HepG2 (cell line): ENCODE measurements around the gene SEC16A. TPM values are rescaled to one million over a fixed set of nuclear protein-coding genes. Genes with fewer than 3 reads are reported as not detected.

Source experiments
- ADNP ChIP-seq: sonication (generic); formaldehyde crosslinking; IDR thresholded peaks from 2 replicates; pipeline ENCODE4 v1.4.0; 2020; ENCODE audit warnings: missing genetic modification reagents
- CHCHD3 ChIP-seq: sonication (generic); formaldehyde crosslinking; IDR thresholded peaks from 2 replicates; pipeline ENCODE4 v1.8.0; 2022; ENCODE audit warnings: mild to moderate bottlenecking, missing genetic modification reagents, moderate library complexity
- FLYWCH1 ChIP-seq: sonication (generic); formaldehyde crosslinking; IDR thresholded peaks from 2 replicates; pipeline ENCODE4 v1.8.1; 2023; ENCODE audit warnings: mild to moderate bottlenecking, missing genetic modification reagents
- FOSL1 ChIP-seq: sonication (generic); formaldehyde crosslinking; IDR thresholded peaks from 2 replicates; pipeline ENCODE4 v1.9.0; 2021; ENCODE audit warnings: missing genetic modification reagents, borderline replicate concordance
- MATR3 ChIP-seq: sonication (generic); formaldehyde crosslinking; IDR thresholded peaks from 2 replicates; pipeline ENCODE4 v1.4.0; 2020; ENCODE audit warnings: missing genetic modification reagents
- MAZ ChIP-seq, 2 experiments: sonication (generic) in 1 of 2; formaldehyde crosslinking in 1 of 2; IDR thresholded peaks; 2 replicates each; pipeline versions ENCODE4 v1.5.0 to v1.6.1; 2012 to 2020; ENCODE audit warnings: low read depth in 2 of 2, mild to moderate bottlenecking in 2 of 2, borderline replicate concordance in 1 of 2, improper control_type of control experiment in 1 of 2, low read length in 1 of 2, missing genetic modification reagents in 1 of 2, moderate library complexity in 1 of 2
- MED13 ChIP-seq: sonication (generic); formaldehyde crosslinking; IDR thresholded peaks from 2 replicates; pipeline ENCODE4 v1.5.0; 2020; ENCODE audit warnings: missing genetic modification reagents
- MXD4 ChIP-seq: IDR thresholded peaks from 2 replicates; pipeline ENCODE4 v1.6.1; 2016; ENCODE audit warnings: mild to moderate bottlenecking, missing biosample characterization, missing genetic modification reagents
- NCOA1 ChIP-seq: sonication (generic); formaldehyde crosslinking; IDR thresholded peaks from 2 replicates; pipeline ENCODE4 v1.9.0; 2021; ENCODE audit warnings: missing genetic modification reagents
- SRF ChIP-seq: IDR thresholded peaks from 2 replicates; pipeline ENCODE4 v1.6.1; 2011; ENCODE audit warnings: mild to moderate bottlenecking, low read depth, low read length, moderate library complexity
- SYNCRIP ChIP-seq: fragments of 200-400 bp; formaldehyde crosslinking; IDR thresholded peaks from 2 replicates; pipeline ENCODE4 v1.6.1; 2018; ENCODE audit warnings: mild to moderate bottlenecking, low read depth, low read length; ENCODE audit not compliant: insufficient read depth
- YY1 ChIP-seq: IDR thresholded peaks from 2 replicates; pipeline ENCODE4 v1.6.1; 2011; ENCODE audit warnings: low read length, low read depth, moderate library complexity, mild to moderate bottlenecking; ENCODE audit not compliant: insufficient read depth, insufficient replicate concordance
- ZNF10 ChIP-seq: sonication (generic); formaldehyde crosslinking; IDR thresholded peaks from 2 replicates; pipeline ENCODE4 v1.4.0; 2020; ENCODE audit warnings: mild to moderate bottlenecking, low read depth, missing genetic modification reagents, borderline replicate concordance
- ZNF232 ChIP-seq: sonication (generic); formaldehyde crosslinking; IDR thresholded peaks from 2 replicates; pipeline ENCODE4 v1.4.0; 2020; ENCODE audit warnings: missing genetic modification reagents, borderline replicate concordance
- ZNF670 ChIP-seq: sonication (generic); formaldehyde crosslinking; IDR thresholded peaks from 2 replicates; pipeline ENCODE4 v1.8.0; 2022; ENCODE audit warnings: mild to moderate bottlenecking, missing genetic modification reagents, borderline replicate concordance
- ZNF710 ChIP-seq: sonication (generic); formaldehyde crosslinking; IDR thresholded peaks from 2 replicates; pipeline ENCODE4 v1.5.0; 2020; ENCODE audit warnings: mild to moderate bottlenecking, missing genetic modification reagents, borderline replicate concordance
- ZNF782 ChIP-seq: sonication (generic); formaldehyde crosslinking; IDR thresholded peaks from 2 replicates; pipeline ENCODE4 v1.4.0; 2020; ENCODE audit warnings: missing genetic modification reagents, mild to moderate bottlenecking, borderline replicate concordance
- polyA plus RNA-seq, 8 experiments: library from polyadenylated mRNA; depleted of rRNA in 3 of 8; stranded (reverse) in 7 of 8; unstranded in 1 of 8; fragments of >200 nt; fragmentation: Illumina TruSeq in 4 of 8; extraction: Trizol in 4 of 8; gene quantifications; 2 replicates each; pipeline versions ENCODE4 v1.2.1 to v1.2.3, GENCODE V29; 2011 to 2016; ENCODE audit warnings: low read depth in 4 of 8, missing spikeins in 1 of 8, mixed read lengths in 1 of 8; ENCODE audit not compliant: insufficient read depth in 1 of 8
- total RNA-seq, 5 experiments: library from RNA; depleted of rRNA; stranded (reverse); fragments of >200 nt; fragmentation: Illumina TruSeq; extraction: Trizol; gene quantifications; 2 replicates each; pipeline ENCODE4 v1.2.3, GENCODE V29; 2016; ENCODE audit warnings: low read depth in 1 of 5
- TF ChIP-seq, protein P1 (sequence below): sonication (generic); formaldehyde crosslinking; IDR thresholded peaks from 2 replicates; pipeline ENCODE4 v1.8.0; 2022; ENCODE audit warnings: mild to moderate bottlenecking, missing genetic modification reagents, moderate library complexity
- TF ChIP-seq, protein P2 (sequence below): sonication (generic); formaldehyde crosslinking; IDR thresholded peaks from 2 replicates; pipeline ENCODE4 v1.4.0; 2020; ENCODE audit warnings: missing genetic modification reagents
- TF ChIP-seq, protein P3 (sequence below): IDR thresholded peaks from 2 replicates; pipeline ENCODE4 v1.6.1; 2018; ENCODE audit warnings: missing genetic modification reagents

The SEC16A gene
- total and polyA plus RNA-seq, 2 of the 13 experiments (the other 11 are each of a cell fraction or from before 2014, with no cell fraction given): 15.9 to 18.9 TPM

GRCh38 chr9:136484153-136485048, 1.6 kb upstream of the SEC16A start (continued):
- no peak for TF ChIP-seq MAZ (IDR thresholded peaks at IDR 0.05; ENCODE audit: borderline replicate concordance, low read depth, low read length)
- TF ChIP-seq MAZ (CRISPR knock-in tag; IDR thresholded peaks at IDR 0.05; ENCODE audit: low read depth): no peak
- TF ChIP-seq YY1: no peak
- 0 out of 2 replicates have a peak, but pooled peaks have one; percentile 36 for TF ChIP-seq MXD4 (CRISPR knock-in tag)
- no peak; the same call in 1 of the 2 replicates for TF ChIP-seq ZNF710 (CRISPR knock-in tag)
- no peak for TF ChIP-seq SYNCRIP
- no peak for TF ChIP-seq SRF
- TF ChIP-seq, protein P1, sequence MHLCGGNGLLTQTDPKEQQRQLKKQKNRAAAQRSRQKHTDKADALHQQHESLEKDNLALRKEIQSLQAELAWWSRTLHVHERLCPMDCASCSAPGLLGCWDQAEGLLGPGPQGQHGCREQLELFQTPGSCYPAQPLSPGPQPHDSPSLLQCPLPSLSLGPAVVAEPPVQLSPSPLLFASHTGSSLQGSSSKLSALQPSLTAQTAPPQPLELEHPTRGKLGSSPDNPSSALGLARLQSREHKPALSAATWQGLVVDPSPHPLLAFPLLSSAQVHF: no peak
- TF ChIP-seq ADNP (CRISPR knock-in tag): no peak
- no peak for TF ChIP-seq ZNF670 (CRISPR knock-in tag)
- peak; percentile 75; the same call in 1 of the 2 replicates for TF ChIP-seq ZNF232 (CRISPR knock-in tag)
- TF ChIP-seq, protein P2, sequence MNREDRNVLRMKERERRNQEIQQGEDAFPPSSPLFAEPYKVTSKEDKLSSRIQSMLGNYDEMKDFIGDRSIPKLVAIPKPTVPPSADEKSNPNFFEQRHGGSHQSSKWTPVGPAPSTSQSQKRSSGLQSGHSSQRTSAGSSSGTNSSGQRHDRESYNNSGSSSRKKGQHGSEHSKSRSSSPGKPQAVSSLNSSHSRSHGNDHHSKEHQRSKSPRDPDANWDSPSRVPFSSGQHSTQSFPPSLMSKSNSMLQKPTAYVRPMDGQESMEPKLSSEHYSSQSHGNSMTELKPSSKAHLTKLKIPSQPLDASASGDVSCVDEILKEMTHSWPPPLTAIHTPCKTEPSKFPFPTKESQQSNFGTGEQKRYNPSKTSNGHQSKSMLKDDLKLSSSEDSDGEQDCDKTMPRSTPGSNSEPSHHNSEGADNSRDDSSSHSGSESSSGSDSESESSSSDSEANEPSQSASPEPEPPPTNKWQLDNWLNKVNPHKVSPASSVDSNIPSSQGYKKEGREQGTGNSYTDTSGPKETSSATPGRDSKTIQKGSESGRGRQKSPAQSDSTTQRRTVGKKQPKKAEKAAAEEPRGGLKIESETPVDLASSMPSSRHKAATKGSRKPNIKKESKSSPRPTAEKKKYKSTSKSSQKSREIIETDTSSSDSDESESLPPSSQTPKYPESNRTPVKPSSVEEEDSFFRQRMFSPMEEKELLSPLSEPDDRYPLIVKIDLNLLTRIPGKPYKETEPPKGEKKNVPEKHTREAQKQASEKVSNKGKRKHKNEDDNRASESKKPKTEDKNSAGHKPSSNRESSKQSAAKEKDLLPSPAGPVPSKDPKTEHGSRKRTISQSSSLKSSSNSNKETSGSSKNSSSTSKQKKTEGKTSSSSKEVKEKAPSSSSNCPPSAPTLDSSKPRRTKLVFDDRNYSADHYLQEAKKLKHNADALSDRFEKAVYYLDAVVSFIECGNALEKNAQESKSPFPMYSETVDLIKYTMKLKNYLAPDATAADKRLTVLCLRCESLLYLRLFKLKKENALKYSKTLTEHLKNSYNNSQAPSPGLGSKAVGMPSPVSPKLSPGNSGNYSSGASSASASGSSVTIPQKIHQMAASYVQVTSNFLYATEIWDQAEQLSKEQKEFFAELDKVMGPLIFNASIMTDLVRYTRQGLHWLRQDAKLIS: no peak
- TF ChIP-seq ZNF10 (CRISPR knock-in tag): no peak
- no peak for TF ChIP-seq MATR3
- 0 out of 2 replicates have a peak, but pooled peaks have one; percentile 37 for TF ChIP-seq NCOA1 (CRISPR knock-in tag)
- no peak for TF ChIP-seq MED13 (CRISPR knock-in tag)
- TF ChIP-seq FLYWCH1 (CRISPR knock-in tag): no peak
- TF ChIP-seq, protein P3, sequence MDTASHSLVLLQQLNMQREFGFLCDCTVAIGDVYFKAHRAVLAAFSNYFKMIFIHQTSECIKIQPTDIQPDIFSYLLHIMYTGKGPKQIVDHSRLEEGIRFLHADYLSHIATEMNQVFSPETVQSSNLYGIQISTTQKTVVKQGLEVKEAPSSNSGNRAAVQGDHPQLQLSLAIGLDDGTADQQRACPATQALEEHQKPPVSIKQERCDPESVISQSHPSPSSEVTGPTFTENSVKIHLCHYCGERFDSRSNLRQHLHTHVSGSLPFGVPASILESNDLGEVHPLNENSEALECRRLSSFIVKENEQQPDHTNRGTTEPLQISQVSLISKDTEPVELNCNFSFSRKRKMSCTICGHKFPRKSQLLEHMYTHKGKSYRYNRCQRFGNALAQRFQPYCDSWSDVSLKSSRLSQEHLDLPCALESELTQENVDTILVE (CRISPR knock-in tag): no peak
- TF ChIP-seq ZNF782: no peak
- TF ChIP-seq FOSL1 (CRISPR knock-in tag): no peak
- no peak for TF ChIP-seq CHCHD3 (CRISPR knock-in tag)
